Measurements from ENCODE around the gene CAPN12.

DNA sequence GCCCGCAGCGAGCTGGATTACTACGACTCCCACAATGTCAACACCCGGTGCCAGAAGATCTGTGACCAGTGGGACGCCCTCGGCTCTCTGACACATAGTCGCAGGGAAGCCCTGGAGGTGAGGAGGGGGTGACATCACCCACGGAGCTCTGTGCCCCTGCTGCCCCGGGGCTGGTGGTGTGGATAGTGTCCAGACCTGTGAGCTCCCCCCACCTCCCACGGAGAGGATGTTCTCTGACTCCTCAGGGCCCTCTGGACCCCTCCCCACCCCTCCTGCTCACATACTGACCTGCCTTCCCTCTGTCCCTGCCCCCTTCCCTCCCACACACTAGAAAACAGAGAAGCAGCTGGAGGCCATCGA lies 20.7 kb downstream of the CAPN12 start:
- TF ChIP-seq, protein P1, sequence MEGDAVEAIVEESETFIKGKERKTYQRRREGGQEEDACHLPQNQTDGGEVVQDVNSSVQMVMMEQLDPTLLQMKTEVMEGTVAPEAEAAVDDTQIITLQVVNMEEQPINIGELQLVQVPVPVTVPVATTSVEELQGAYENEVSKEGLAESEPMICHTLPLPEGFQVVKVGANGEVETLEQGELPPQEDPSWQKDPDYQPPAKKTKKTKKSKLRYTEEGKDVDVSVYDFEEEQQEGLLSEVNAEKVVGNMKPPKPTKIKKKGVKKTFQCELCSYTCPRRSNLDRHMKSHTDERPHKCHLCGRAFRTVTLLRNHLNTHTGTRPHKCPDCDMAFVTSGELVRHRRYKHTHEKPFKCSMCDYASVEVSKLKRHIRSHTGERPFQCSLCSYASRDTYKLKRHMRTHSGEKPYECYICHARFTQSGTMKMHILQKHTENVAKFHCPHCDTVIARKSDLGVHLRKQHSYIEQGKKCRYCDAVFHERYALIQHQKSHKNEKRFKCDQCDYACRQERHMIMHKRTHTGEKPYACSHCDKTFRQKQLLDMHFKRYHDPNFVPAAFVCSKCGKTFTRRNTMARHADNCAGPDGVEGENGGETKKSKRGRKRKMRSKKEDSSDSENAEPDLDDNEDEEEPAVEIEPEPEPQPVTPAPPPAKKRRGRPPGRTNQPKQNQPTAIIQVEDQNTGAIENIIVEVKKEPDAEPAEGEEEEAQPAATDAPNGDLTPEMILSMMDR (IDR thresholded peaks at IDR 0.05) = no peak
- TF ChIP-seq POLR2A (IDR thresholded peaks at IDR 0.05) (no peak), EP300 (IDR thresholded peaks at IDR 0.05) (no peak), POLR2AphosphoS5 (IDR thresholded peaks at IDR 0.05) (no peak)
